ENCODE data around the gene THAP3. TPM values are rescaled to one million over a fixed set of nuclear protein-coding genes. Genes with fewer than 3 reads are reported as not detected.

THAP3 gene
- total and polyA plus RNA-seq, 9 of the 15 experiments (the other 6 are each of a cell fraction or from before 2014, with no cell fraction given), result 1.9 to 31.2 (median 18.2) TPM

DNA sequence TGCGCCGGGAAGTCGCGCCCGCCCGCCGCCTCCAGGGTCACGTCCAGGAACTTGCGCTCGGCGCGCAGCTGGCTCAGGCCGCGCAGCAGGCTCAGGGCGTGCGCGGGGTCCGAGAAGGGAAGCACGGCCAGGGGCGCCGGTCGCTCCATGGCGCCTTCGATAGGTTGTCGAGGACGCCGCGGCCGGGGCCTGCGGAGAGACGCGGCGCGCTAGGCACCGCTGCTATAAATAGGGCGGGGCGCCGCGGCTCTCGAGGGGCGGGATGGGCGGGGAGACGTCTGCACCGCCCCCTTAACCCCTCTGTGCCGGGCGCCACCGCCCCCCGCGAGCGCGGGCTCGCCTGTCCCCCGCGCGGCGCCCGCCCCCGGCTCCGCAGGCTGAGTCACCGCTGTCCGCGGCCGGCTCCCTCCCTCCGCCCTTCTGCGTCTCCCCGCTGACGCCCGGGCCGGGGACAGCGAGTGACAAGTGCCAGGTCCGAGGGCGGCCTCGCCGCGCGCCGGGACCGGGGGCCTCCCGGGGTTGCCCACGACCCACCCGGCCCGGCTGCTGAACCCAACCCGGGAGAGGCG, 21.9 kb upstream of the THAP3 start, which contains the start of gene KLHL21 (continued):
- TF ChIP-seq, protein P1, sequence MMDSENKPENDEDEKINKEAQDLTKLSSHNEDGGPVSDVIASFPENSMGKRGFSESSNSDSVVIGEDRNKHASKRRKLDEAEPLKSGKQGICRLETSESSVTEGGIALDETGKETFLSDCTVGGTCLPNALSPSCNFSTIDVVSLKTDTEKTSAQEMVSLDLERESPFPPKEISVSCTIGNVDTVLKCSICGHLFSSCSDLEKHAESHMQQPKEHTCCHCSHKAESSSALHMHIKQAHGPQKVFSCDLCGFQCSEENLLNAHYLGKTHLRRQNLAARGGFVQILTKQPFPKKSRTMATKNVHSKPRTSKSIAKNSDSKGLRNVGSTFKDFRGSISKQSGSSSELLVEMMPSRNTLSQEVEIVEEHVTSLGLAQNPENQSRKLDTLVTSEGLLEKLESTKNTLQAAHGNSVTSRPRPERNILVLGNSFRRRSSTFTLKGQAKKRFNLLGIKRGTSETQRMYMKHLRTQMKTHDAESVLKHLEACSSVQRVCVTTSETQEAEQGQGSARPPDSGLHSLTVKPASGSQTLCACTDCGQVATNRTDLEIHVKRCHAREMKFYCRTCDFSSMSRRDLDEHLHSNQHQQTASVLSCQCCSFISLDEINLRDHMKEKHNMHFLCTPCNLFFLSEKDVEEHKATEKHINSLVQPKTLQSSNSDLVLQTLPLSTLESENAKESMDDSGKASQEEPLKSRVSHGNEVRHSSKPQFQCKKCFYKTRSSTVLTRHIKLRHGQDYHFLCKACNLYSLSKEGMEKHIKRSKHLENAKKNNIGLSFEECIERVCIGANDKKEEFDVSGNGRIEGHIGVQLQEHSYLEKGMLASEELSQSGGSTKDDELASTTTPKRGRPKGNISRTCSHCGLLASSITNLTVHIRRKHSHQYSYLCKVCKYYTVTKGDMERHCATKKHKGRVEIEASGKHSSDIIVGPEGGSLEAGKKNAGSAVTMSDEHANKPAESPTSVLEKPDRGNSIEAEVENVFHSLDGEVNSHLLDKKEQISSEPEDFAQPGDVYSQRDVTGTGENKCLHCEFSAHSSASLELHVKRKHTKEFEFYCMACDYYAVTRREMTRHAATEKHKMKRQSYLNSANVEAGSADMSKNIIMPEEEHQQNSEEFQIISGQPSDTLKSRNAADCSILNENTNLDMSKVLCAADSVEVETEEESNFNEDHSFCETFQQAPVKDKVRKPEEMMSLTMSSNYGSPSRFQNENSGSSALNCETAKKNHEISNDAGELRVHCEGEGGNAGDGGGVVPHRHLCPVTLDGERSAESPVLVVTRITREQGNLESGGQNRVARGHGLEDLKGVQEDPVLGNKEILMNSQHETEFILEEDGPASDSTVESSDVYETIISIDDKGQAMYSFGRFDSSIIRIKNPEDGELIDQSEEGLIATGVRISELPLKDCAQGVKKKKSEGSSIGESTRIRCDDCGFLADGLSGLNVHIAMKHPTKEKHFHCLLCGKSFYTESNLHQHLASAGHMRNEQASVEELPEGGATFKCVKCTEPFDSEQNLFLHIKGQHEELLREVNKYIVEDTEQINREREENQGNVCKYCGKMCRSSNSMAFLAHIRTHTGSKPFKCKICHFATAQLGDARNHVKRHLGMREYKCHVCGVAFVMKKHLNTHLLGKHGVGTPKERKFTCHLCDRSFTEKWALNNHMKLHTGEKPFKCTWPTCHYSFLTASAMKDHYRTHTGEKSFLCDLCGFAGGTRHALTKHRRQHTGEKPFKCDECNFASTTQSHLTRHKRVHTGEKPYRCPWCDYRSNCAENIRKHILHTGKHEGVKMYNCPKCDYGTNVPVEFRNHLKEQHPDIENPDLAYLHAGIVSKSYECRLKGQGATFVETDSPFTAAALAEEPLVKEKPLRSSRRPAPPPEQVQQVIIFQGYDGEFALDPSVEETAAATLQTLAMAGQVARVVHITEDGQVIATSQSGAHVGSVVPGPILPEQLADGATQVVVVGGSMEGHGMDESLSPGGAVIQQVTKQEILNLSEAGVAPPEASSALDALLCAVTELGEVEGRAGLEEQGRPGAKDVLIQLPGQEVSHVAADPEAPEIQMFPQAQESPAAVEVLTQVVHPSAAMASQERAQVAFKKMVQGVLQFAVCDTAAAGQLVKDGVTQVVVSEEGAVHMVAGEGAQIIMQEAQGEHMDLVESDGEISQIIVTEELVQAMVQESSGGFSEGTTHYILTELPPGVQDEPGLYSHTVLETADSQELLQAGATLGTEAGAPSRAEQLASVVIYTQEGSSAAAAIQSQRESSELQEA (IDR thresholded peaks at IDR 0.05; ENCODE audit: low read depth), result no peak
- TF ChIP-seq HCFC1 (IDR thresholded peaks at IDR 0.05; ENCODE audit: low read depth, low read length), result peak; percentile 45
- TF ChIP-seq CAMTA2 (CRISPR knock-in tag; conservative IDR thresholded peaks at IDR 0.05), result 0 out of 2 replicates have a peak, but pooled peaks have one; percentile 68
- TF ChIP-seq HSF4 (CRISPR knock-in tag; IDR thresholded peaks at IDR 0.05; ENCODE audit: borderline replicate concordance), result peak; percentile 80; the same call in 1 of the 2 replicates
- TF ChIP-seq, protein P2, sequence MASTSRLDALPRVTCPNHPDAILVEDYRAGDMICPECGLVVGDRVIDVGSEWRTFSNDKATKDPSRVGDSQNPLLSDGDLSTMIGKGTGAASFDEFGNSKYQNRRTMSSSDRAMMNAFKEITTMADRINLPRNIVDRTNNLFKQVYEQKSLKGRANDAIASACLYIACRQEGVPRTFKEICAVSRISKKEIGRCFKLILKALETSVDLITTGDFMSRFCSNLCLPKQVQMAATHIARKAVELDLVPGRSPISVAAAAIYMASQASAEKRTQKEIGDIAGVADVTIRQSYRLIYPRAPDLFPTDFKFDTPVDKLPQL (IDR thresholded peaks at IDR 0.05; ENCODE audit: extremely low read depth, insufficient read length), result no peak
- TF ChIP-seq TRIM28 (IDR thresholded peaks at IDR 0.05), result no peak; the same call in 1 of the 2 replicates
- no peak for TF ChIP-seq MTA1 (IDR thresholded peaks at IDR 0.05; ENCODE audit: borderline replicate concordance)
- TF ChIP-seq, protein P3, sequence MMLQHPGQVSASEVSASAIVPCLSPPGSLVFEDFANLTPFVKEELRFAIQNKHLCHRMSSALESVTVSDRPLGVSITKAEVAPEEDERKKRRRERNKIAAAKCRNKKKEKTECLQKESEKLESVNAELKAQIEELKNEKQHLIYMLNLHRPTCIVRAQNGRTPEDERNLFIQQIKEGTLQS (IDR thresholded peaks at IDR 0.05), result peak; percentile 56
- TF ChIP-seq, protein P3 (CRISPR knock-in tag; conservative IDR thresholded peaks at IDR 0.05), result peak; percentile 32; the same call in 1 of the 2 replicates
- TF ChIP-seq MEIS2 (IDR thresholded peaks at IDR 0.05; ENCODE audit: partially characterized antibody), result peak; percentile 52
- TF ChIP-seq RB1 (IDR thresholded peaks at IDR 0.05; ENCODE audit: low read depth), result peak; percentile 89
- TF ChIP-seq, protein P4, sequence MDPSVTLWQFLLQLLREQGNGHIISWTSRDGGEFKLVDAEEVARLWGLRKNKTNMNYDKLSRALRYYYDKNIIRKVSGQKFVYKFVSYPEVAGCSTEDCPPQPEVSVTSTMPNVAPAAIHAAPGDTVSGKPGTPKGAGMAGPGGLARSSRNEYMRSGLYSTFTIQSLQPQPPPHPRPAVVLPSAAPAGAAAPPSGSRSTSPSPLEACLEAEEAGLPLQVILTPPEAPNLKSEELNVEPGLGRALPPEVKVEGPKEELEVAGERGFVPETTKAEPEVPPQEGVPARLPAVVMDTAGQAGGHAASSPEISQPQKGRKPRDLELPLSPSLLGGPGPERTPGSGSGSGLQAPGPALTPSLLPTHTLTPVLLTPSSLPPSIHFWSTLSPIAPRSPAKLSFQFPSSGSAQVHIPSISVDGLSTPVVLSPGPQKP (CRISPR knock-in tag; IDR thresholded peaks at IDR 0.05), result no peak
- TF ChIP-seq, protein P5, sequence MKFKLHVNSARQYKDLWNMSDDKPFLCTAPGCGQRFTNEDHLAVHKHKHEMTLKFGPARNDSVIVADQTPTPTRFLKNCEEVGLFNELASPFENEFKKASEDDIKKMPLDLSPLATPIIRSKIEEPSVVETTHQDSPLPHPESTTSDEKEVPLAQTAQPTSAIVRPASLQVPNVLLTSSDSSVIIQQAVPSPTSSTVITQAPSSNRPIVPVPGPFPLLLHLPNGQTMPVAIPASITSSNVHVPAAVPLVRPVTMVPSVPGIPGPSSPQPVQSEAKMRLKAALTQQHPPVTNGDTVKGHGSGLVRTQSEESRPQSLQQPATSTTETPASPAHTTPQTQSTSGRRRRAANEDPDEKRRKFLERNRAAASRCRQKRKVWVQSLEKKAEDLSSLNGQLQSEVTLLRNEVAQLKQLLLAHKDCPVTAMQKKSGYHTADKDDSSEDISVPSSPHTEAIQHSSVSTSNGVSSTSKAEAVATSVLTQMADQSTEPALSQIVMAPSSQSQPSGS (CRISPR knock-in tag; IDR thresholded peaks at IDR 0.05), result 0 out of 2 replicates have a peak, but pooled peaks have one; percentile 73
- no peak for TF ChIP-seq LEF1 (IDR thresholded peaks at IDR 0.05)
- TF ChIP-seq GATAD2B (IDR thresholded peaks at IDR 0.05; ENCODE audit: borderline replicate concordance), result peak; percentile 98
- no peak for TF ChIP-seq ZNF253 (CRISPR knock-in tag; conservative IDR thresholded peaks at IDR 0.05)

Measured in K562 (cell line).